ENCODE measurements around the gene KPNA6. TPM values are rescaled to one million over a fixed set of nuclear protein-coding genes. Genes with fewer than 3 reads are reported as not detected.
A peak's percentile ranks its signal among the peaks of the same experiment; 100 is the strongest.

Gene KPNA6
- total and polyA plus RNA-seq, 2 of the 13 experiments (the other 11 are each of a cell fraction or from before 2014, with no cell fraction given): 22.0 to 47.5 TPM

GRCh38 chr1:32200226-32201010, 92.6 kb downstream of the KPNA6 start, which contains the start of gene CCDC28B (continued):
- no peak for TF ChIP-seq DZIP1 (CRISPR knock-in tag; IDR thresholded peaks at IDR 0.05)
- TF ChIP-seq GABPB1 (CRISPR knock-in tag; IDR thresholded peaks at IDR 0.05): peak; percentile 18; the same call in 1 of the 2 replicates
- TF ChIP-seq, protein P1, sequence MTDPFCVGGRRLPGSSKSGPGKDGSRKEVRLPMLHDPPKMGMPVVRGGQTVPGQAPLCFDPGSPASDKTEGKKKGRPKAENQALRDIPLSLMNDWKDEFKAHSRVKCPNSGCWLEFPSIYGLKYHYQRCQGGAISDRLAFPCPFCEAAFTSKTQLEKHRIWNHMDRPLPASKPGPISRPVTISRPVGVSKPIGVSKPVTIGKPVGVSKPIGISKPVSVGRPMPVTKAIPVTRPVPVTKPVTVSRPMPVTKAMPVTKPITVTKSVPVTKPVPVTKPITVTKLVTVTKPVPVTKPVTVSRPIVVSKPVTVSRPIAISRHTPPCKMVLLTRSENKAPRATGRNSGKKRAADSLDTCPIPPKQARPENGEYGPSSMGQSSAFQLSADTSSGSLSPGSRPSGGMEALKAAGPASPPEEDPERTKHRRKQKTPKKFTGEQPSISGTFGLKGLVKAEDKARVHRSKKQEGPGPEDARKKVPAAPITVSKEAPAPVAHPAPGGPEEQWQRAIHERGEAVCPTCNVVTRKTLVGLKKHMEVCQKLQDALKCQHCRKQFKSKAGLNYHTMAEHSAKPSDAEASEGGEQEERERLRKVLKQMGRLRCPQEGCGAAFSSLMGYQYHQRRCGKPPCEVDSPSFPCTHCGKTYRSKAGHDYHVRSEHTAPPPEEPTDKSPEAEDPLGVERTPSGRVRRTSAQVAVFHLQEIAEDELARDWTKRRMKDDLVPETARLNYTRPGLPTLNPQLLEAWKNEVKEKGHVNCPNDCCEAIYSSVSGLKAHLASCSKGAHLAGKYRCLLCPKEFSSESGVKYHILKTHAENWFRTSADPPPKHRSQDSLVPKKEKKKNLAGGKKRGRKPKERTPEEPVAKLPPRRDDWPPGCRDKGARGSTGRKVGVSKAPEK (CRISPR knock-in tag; IDR thresholded peaks at IDR 0.05; ENCODE audit: borderline replicate concordance): no peak
- no peak for TF ChIP-seq ZHX1 (CRISPR knock-in tag; IDR thresholded peaks at IDR 0.05; ENCODE audit: low read depth)
- TF ChIP-seq, protein P2, sequence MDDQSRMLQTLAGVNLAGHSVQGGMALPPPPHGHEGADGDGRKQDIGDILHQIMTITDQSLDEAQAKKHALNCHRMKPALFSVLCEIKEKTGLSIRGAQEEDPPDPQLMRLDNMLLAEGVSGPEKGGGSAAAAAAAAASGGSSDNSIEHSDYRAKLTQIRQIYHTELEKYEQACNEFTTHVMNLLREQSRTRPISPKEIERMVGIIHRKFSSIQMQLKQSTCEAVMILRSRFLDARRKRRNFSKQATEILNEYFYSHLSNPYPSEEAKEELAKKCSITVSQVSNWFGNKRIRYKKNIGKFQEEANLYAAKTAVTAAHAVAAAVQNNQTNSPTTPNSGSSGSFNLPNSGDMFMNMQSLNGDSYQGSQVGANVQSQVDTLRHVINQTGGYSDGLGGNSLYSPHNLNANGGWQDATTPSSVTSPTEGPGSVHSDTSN (CRISPR knock-in tag; IDR thresholded peaks at IDR 0.05; ENCODE audit: borderline replicate concordance): no peak
- 0 out of 2 replicates have a peak, but pooled peaks have one; percentile 21 for TF ChIP-seq THAP9 (CRISPR knock-in tag; IDR thresholded peaks at IDR 0.05; ENCODE audit: borderline replicate concordance)
- no peak for TF ChIP-seq PITX1 (CRISPR knock-in tag; IDR thresholded peaks at IDR 0.05)
- TF ChIP-seq AKNA (CRISPR knock-in tag; IDR thresholded peaks at IDR 0.05; ENCODE audit: borderline replicate concordance): no peak
